ENCODE measurements around the gene ANXA2.

The ANXA2 gene

DNA sequence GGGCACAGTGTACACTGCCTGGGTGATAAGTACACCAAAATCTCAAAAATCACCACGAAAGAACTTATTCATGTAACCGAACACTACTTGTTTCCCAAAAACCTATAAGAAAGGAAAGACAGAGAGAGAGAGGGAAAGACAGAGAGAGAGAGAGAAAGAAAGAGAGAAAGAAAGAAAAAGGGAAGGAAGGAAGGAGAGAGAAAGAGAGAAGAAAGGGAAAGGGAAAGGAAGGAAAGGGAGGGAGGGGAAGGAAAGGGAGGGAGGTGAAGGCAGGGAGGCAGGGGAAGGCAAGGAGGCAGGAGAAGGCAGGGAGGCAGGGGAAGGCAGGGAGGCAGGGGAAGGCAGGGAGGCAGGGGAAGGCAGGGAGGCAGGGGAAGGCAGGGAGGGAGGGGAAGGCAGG lies 48.2 kb downstream of the ANXA2 start:
- no peak for TF ChIP-seq ZFP3 (CRISPR knock-in tag; IDR thresholded peaks at IDR 0.05)
- TF ChIP-seq ZNF8 (CRISPR knock-in tag; IDR thresholded peaks at IDR 0.05) = no peak
- no peak for TF ChIP-seq ZNF565 (CRISPR knock-in tag; conservative IDR thresholded peaks at IDR 0.05; ENCODE audit: low read depth)
- TF ChIP-seq ZFP30 (CRISPR knock-in tag; IDR thresholded peaks at IDR 0.05) = no peak
- TF ChIP-seq TCF4 (CRISPR knock-in tag; IDR thresholded peaks at IDR 0.05; ENCODE audit: borderline replicate concordance) = no peak
- TF ChIP-seq ZC3H10 (CRISPR knock-in tag; IDR thresholded peaks at IDR 0.05) = no peak
- TF ChIP-seq PPARA (CRISPR knock-in tag; IDR thresholded peaks at IDR 0.05; ENCODE audit: borderline replicate concordance) = no peak
- TF ChIP-seq, protein P1, sequence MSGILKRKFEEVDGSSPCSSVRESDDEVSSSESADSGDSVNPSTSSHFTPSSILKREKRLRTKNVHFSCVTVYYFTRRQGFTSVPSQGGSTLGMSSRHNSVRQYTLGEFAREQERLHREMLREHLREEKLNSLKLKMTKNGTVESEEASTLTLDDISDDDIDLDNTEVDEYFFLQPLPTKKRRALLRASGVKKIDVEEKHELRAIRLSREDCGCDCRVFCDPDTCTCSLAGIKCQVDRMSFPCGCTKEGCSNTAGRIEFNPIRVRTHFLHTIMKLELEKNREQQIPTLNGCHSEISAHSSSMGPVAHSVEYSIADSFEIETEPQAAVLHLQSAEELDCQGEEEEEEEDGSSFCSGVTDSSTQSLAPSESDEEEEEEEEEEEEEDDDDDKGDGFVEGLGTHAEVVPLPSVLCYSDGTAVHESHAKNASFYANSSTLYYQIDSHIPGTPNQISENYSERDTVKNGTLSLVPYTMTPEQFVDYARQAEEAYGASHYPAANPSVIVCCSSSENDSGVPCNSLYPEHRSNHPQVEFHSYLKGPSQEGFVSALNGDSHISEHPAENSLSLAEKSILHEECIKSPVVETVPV (CRISPR knock-in tag; IDR thresholded peaks at IDR 0.05) = no peak
- TF ChIP-seq RARB (CRISPR knock-in tag; IDR thresholded peaks at IDR 0.05) = no peak
- TF ChIP-seq, protein P2, sequence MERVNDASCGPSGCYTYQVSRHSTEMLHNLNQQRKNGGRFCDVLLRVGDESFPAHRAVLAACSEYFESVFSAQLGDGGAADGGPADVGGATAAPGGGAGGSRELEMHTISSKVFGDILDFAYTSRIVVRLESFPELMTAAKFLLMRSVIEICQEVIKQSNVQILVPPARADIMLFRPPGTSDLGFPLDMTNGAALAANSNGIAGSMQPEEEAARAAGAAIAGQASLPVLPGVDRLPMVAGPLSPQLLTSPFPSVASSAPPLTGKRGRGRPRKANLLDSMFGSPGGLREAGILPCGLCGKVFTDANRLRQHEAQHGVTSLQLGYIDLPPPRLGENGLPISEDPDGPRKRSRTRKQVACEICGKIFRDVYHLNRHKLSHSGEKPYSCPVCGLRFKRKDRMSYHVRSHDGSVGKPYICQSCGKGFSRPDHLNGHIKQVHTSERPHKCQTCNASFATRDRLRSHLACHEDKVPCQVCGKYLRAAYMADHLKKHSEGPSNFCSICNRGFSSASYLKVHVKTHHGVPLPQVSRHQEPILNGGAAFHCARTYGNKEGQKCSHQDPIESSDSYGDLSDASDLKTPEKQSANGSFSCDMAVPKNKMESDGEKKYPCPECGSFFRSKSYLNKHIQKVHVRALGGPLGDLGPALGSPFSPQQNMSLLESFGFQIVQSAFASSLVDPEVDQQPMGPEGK (CRISPR knock-in tag; IDR thresholded peaks at IDR 0.05; ENCODE audit: borderline replicate concordance) = no peak
- no peak for ATAC-seq

DNA sequence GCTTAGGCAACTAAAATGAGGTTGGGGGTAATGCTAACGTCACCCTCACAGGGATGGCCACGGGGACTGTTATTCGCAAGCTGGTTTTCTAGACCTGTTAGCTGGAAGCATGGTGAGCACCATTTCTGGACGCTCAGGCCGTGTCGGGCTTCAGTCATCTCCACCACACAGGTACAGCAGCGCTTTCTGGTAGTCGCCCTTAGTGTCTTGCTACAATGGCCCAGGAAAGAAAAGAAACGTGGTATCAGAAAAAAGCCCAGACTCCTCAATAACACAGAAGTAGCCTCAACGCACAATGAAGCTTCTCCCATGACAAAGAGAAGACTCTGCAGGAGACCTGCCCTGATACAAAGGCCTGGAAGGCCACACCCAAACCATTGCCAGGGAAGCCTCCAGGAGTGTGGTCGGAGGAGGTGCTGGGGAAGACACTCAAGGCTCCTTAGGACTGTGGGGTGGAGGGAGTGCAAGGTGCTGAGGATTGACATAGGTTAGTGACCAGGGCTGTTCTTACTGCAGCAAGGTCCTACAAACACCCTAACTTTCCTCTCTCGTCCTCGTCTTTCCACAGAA lies 50.2 kb downstream of the ANXA2 start:
- TF ChIP-seq ZNF565 (CRISPR knock-in tag; conservative IDR thresholded peaks at IDR 0.05; ENCODE audit: low read depth) (no peak), TCF4 (CRISPR knock-in tag; IDR thresholded peaks at IDR 0.05; ENCODE audit: borderline replicate concordance) (no peak), ISL1 (CRISPR knock-in tag; IDR thresholded peaks at IDR 0.05) (no peak), BACH2 (CRISPR knock-in tag; IDR thresholded peaks at IDR 0.05; ENCODE audit: borderline replicate concordance) (no peak), TOX (CRISPR knock-in tag; IDR thresholded peaks at IDR 0.05; ENCODE audit: borderline replicate concordance) (no peak)
- ATAC-seq = no peak

DNA sequence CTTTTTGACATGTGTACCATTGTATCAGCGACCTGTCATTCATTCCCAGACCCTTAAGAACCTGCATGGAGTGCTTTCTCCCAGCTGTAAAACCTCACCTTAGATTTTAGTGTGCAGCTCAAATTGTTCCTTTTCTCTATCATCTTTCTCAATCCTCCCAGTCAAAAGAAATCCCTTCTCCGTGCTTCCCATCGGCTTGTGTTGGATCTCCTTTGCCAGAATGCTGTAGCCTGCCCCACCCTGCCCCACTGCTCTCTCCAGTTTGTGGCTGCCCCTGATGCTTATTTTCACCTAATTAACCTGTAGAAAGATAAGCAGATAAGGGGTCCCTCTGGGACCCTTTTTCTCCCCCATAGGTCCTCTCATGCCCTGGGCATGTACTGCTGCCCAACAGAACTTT lies 51.1 kb downstream of the ANXA2 start:
- TF ChIP-seq ESRRG (CRISPR knock-in tag; IDR thresholded peaks at IDR 0.05) = no peak
- TF ChIP-seq, protein P3, sequence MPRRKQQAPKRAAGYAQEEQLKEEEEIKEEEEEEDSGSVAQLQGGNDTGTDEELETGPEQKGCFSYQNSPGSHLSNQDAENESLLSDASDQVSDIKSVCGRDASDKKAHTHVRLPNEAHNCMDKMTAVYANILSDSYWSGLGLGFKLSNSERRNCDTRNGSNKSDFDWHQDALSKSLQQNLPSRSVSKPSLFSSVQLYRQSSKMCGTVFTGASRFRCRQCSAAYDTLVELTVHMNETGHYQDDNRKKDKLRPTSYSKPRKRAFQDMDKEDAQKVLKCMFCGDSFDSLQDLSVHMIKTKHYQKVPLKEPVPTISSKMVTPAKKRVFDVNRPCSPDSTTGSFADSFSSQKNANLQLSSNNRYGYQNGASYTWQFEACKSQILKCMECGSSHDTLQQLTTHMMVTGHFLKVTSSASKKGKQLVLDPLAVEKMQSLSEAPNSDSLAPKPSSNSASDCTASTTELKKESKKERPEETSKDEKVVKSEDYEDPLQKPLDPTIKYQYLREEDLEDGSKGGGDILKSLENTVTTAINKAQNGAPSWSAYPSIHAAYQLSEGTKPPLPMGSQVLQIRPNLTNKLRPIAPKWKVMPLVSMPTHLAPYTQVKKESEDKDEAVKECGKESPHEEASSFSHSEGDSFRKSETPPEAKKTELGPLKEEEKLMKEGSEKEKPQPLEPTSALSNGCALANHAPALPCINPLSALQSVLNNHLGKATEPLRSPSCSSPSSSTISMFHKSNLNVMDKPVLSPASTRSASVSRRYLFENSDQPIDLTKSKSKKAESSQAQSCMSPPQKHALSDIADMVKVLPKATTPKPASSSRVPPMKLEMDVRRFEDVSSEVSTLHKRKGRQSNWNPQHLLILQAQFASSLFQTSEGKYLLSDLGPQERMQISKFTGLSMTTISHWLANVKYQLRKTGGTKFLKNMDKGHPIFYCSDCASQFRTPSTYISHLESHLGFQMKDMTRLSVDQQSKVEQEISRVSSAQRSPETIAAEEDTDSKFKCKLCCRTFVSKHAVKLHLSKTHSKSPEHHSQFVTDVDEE (CRISPR knock-in tag; IDR thresholded peaks at IDR 0.05) = no peak
- TF ChIP-seq, protein P4, sequence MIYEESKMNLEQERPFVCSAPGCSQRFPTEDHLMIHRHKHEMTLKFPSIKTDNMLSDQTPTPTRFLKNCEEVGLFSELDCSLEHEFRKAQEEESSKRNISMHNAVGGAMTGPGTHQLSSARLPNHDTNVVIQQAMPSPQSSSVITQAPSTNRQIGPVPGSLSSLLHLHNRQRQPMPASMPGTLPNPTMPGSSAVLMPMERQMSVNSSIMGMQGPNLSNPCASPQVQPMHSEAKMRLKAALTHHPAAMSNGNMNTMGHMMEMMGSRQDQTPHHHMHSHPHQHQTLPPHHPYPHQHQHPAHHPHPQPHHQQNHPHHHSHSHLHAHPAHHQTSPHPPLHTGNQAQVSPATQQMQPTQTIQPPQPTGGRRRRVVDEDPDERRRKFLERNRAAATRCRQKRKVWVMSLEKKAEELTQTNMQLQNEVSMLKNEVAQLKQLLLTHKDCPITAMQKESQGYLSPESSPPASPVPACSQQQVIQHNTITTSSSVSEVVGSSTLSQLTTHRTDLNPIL (CRISPR knock-in tag; IDR thresholded peaks at IDR 0.05; ENCODE audit: low read depth) = no peak
- no peak for TF ChIP-seq SNAI2 (CRISPR knock-in tag; IDR thresholded peaks at IDR 0.05)
- TF ChIP-seq CSDC2 (CRISPR knock-in tag; IDR thresholded peaks at IDR 0.05) = no peak
- no peak for TF ChIP-seq TOX (CRISPR knock-in tag; IDR thresholded peaks at IDR 0.05; ENCODE audit: borderline replicate concordance)
- TF ChIP-seq RARB (CRISPR knock-in tag; IDR thresholded peaks at IDR 0.05) = no peak
- TF ChIP-seq, protein P2 (CRISPR knock-in tag; IDR thresholded peaks at IDR 0.05; ENCODE audit: borderline replicate concordance) = no peak
- TF ChIP-seq ISL1 (CRISPR knock-in tag; IDR thresholded peaks at IDR 0.05) = no peak
- no peak for TF ChIP-seq GLIS3 (CRISPR knock-in tag; IDR thresholded peaks at IDR 0.05)
- no peak for TF ChIP-seq ZNF8 (CRISPR knock-in tag; IDR thresholded peaks at IDR 0.05)
- TF ChIP-seq PPARA (CRISPR knock-in tag; IDR thresholded peaks at IDR 0.05; ENCODE audit: borderline replicate concordance) = no peak
- TF ChIP-seq, protein P5, sequence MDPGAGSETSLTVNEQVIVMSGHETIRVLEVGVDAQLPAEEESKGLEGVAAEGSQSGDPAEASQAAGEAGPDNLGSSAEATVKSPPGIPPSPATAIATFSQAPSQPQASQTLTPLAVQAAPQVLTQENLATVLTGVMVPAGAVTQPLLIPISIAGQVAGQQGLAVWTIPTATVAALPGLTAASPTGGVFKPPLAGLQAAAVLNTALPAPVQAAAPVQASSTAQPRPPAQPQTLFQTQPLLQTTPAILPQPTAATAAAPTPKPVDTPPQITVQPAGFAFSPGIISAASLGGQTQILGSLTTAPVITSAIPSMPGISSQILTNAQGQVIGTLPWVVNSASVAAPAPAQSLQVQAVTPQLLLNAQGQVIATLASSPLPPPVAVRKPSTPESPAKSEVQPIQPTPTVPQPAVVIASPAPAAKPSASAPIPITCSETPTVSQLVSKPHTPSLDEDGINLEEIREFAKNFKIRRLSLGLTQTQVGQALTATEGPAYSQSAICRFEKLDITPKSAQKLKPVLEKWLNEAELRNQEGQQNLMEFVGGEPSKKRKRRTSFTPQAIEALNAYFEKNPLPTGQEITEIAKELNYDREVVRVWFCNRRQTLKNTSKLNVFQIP (CRISPR knock-in tag; IDR thresholded peaks at IDR 0.05; ENCODE audit: borderline replicate concordance, low read depth) = no peak
- no peak for TF ChIP-seq ZNF70 (CRISPR knock-in tag; IDR thresholded peaks at IDR 0.05)
- no peak for TF ChIP-seq ZFP3 (CRISPR knock-in tag; IDR thresholded peaks at IDR 0.05)
- no peak for TF ChIP-seq ZNF565 (CRISPR knock-in tag; conservative IDR thresholded peaks at IDR 0.05; ENCODE audit: low read depth)
- no peak for TF ChIP-seq ZFP30 (CRISPR knock-in tag; IDR thresholded peaks at IDR 0.05)
- TF ChIP-seq, protein P1 (CRISPR knock-in tag; IDR thresholded peaks at IDR 0.05) = no peak
- no peak for TF ChIP-seq TCF4 (CRISPR knock-in tag; IDR thresholded peaks at IDR 0.05; ENCODE audit: borderline replicate concordance)
- TF ChIP-seq BACH2 (CRISPR knock-in tag; IDR thresholded peaks at IDR 0.05; ENCODE audit: borderline replicate concordance) = no peak
- ATAC-seq = no peak

All from SK-N-SH treated with all-trans-retinoic acid at 6 μM for 48 hours (cell line).